ENCODE data around the gene OR10H5.
"Not testable (repeated sequence)": the region's sequence is repeated elsewhere in the genome, so short reads cannot be mapped to it uniquely, and the experiment has no call there.

OR10H5 gene, protein sequence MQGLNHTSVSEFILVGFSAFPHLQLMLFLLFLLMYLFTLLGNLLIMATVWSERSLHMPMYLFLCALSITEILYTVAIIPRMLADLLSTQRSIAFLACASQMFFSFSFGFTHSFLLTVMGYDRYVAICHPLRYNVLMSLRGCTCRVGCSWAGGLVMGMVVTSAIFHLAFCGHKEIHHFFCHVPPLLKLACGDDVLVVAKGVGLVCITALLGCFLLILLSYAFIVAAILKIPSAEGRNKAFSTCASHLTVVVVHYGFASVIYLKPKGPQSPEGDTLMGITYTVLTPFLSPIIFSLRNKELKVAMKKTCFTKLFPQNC

GRCh38 chr19:15787611-15788155 is at the start of gene OR10H5:
OR10H5 (plus strand) TSS chr19:15787661; CDS start chr19:15794049, 6,388 bp downstream.
- DNase-seq (ENCODE audit: low spot score), result no peak

GRCh38 chr19:15737722-15738121 is 49.7 kb upstream of the OR10H5 start, which contains the start of gene OR10H3:
OR10H3 (plus strand) TSS chr19:15737985; CDS start chr19:15741393, 3,408 bp downstream.
- no peak for DNase-seq (ENCODE audit: low spot score)

DNA sequence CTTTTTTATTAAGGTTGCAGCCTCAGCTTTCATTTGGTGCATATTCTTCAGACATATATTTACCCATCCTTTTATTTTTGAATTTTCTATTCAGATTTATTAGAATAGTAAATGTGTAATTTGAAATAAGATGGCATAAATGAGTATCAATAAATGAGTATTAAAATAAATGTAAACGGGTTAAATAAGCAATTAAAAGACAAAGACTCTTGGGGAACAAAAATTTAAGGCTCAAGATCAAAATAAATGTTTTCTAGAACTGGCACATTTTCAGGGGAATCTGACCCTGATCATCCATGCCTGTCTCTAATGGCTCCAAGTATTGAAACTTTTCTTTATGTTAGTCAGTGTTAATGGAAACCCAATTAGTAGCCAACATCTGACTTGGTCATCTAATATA is 46.7 kb upstream of the OR10H5 start:
- no peak for DNase-seq (ENCODE audit: low spot score)

DNA sequence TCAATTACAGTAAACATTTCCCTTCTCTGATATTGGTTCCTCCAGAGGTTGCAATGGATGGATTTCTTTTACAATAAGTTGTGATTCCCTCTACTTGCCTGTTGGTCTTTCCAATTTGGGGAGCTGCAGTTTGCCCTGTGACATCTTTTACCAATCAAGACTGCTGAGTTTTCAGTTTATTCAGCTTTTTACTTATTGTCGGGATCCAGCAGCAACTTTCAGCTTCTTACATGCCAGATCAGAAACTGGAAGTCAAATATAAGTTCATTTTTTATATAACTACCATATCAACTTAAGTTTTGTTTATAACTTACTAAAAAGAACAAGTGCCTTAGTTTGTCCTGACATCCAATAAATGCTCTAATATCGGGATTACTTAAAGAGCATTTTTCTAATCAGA is 39.2 kb upstream of the OR10H5 start:
- DNase-seq (ENCODE audit: low spot score), result no peak

DNA sequence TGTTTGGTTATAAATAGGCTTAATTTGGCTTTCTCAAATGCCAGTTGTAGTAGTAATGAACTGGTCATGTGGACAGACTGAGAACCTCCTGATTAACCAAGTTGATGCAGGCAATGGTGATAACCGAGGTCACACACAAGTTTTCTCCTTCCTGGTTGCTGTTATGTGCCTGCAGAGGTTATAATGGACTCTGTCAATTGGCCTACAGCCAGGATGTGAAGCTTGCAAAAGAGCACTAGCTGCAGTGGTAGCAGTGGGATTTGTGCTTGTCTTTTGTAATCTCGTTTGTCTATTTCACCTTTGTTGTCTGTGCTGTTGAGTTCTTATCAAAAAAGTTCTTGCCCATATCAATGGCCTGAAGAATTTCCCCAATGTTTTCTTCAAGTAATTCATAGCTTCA is 29.1 kb upstream of the OR10H5 start:
- DNase-seq (ENCODE audit: low spot score), result no peak

DNA sequence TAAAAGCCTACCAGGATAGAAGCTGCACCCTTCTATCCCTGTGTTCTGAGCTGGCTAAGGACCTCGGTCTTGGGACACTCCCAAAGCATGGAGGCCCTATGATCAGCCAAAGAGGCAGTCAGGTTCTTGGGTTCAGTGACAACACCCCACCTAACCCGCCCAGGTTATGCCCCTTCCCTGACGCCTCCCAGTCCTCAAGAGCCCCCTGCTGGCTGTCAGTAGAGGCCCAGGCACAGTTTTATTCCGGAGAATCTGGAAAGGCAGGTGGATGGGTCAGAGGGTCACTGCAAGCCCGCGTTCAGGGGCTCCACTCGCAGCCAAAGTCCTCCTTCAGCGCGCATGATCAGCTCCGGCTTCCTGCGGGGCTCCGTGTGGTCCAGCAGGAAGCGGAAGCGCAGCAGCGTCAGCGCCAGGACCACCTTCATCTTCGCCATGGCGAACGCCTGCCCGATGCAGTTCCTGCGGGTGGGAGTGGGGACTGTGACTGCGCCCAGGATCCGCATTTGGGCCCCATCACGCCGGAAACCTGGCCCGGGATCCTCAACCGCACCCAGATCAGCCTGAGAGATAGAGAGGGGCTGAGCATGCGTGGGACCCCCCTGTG is 27.4 kb upstream of the OR10H5 start:
- DNase-seq (ENCODE audit: low spot score), result no peak

DNA sequence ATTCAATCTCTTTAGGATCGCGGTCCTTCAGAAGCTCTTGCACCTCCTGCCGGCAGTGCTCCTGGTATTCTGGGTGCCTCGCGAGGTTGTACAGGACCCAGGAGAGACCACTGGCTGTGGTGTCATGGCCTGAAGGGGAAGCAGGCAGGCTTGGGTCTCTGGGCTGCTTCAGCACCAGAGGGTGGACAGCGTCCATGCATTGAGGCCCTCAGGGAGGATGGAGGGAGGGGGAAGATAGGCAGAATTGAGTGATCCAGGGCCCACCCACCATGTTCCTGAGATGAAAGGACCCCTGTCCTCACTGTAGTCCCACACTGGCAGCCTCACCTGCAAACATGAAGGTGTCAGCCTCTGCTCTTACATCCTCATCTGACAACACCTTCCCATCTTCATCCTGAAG is 17.9 kb upstream of the OR10H5 start:
- no peak for DNase-seq (ENCODE audit: low spot score)

DNA sequence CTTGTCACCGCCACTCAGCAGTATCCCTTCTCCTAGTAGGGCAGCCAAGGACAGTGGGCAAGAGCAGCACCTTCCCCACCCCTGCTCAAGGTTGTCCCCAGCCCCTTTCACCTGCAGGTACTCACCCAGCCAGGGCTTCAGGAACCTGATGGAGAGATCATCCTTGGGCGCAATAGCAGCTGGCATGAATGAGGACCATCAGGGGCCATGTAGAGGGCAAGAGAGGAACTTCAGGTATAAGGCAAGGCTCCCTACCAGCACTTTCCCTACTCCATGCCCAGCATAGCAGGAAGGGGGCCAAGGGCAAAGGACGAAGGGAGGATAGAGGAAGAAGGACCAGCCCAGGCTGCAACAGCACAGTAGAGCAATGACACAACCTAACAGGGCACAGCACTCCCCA is 13.3 kb upstream of the OR10H5 start:
- DNase-seq (ENCODE audit: low spot score), result not testable (repeated sequence)

- DNase-seq (ENCODE audit: low spot score), result no peak
These were observed 12.2 kb upstream of the OR10H5 start for GRCh38 chr19:15775249-15775648.

DNA sequence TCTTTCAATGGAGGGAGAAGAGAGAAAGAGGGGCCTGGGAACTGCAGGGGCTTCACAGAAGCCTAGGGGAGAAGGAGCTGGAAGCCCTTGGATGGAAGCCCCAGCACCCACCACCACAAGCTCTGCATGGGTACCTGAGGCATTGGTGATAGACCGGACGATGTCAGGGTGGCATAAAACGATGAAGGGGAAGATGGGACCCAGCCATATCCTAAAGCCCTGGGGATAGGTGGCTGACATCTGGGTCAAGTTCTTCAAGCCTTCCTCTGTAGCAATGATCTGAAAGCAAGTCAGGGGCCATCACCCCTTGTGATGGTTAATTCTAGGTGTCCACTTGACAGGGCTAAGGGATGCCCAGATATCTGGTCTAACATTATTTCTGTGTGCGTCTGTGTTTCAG is 11.2 kb upstream of the OR10H5 start:
- DNase-seq (ENCODE audit: low spot score), result no peak

DNA sequence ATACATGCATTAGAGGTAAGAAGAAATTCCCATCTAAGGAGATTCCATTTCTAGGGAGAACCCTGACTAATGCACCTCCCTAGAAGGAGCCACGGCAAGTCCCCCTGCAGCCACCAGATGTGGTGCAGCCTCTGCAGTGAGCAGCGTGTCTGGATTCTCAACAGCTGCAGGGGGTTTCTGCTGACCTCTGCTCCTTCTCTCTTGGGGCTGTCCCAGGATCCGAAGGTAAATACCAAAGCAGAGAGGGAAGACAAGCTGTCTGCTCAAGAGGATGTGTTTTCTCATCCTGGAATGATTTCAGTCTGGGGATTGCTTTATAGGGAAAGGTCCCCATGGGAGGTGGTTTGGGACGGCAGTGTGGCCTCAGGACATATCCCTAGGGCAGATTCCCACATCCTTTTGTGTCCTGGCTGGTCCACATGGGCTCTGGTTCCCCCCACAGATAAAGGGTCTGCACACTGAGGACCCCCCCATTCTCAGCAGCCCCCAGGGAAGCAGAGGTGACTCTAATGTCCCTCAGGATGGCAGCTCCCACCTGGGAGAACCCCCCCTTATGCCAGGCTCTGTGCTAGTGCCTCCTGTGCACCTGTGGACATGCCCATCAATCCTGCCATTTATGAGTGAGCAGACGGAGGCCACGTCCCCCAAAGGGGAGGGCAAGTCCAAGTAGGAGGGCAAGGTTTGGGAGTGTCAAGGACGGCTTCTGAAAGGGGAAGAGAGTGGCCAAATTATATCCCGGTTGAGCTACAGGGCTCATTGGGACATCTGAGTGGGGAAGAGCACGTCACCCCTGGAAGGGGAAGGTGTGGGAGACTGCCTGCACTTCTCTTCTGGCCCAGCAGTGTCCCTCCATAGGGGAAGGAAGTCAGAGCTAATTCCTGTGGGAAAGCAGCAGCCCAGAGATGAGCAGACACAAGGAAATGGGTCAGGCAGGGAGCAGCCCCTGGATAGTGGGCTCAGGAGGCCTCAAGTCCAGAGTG is 10.2 kb upstream of the OR10H5 start:
- no peak for DNase-seq (ENCODE audit: low spot score)

- peak; percentile 91 for DNase-seq (ENCODE audit: low spot score)
These were observed 7.5 kb upstream of the OR10H5 start for GRCh38 chr19:15779756-15780476.

- DNase-seq (ENCODE audit: low spot score), result peak; percentile 17
These were observed 6.6 kb upstream of the OR10H5 start for GRCh38 chr19:15780610-15781418.

DNA sequence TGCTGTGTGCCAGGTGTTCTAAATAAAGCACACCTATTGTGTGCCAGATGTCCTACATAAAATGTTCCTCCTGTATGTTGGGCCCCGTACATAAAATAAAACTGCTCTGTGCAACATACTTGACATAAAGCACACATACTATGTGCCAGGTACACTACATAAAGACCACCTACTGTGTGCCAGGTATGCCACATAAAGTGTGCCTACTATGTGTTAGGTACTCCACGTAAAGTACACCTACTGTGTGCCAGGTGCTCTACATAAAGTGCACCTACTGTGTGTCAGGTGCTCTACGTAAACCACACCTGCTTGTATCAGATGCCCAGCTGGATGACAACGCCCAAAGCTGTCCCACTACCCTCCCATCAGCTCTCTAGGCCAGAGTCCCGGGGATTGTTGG is 5.8 kb upstream of the OR10H5 start:
- DNase-seq (ENCODE audit: low spot score), result no peak

DNA sequence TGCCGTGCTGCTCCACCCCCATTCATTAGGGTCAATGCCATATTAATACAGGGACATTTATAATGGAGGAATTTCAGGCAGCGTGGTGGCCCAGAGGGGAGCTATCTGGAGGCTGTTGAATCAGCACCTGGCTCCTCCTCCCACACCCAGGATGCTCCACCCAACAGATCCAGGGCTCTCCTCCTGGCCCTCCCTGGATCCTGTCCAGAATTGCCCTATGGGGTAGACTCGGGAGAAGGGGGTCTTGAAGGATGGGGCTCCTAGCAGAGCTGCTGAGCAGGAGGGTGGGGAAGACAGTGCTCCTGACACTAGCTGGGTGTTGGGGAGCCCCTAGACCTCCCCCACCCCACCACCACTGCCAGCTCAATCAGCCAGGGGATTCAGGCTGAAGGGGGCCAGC is 5.2 kb upstream of the OR10H5 start:
- DNase-seq (ENCODE audit: low spot score), result no peak

GRCh38 chr19:15782896-15783295 is 4.6 kb upstream of the OR10H5 start:
- DNase-seq (ENCODE audit: low spot score), result peak; percentile 36

GRCh38 chr19:15788594-15789270 is 1.3 kb downstream of the OR10H5 start:
- no peak for DNase-seq (ENCODE audit: low spot score)

GRCh38 chr19:15790096-15790495 is 2.6 kb downstream of the OR10H5 start:
- DNase-seq (ENCODE audit: low spot score), result no peak

DNA sequence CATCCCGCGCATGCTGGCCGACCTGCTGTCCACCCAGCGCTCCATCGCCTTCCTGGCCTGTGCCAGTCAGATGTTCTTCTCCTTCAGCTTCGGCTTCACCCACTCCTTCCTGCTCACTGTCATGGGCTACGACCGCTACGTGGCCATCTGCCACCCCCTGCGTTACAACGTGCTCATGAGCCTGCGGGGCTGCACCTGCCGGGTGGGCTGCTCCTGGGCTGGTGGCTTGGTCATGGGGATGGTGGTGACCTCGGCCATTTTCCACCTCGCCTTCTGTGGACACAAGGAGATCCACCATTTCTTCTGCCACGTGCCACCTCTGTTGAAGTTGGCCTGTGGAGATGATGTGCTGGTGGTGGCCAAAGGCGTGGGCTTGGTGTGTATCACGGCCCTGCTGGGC is 6.8 kb downstream of the OR10H5 start:
- not testable (repeated sequence) for DNase-seq (ENCODE audit: low spot score)

GRCh38 chr19:15810335-15810734 is 22.9 kb downstream of the OR10H5 start:
- DNase-seq (ENCODE audit: low spot score), result no peak

Measured in pons (tissue), 1 donor.